Endothelial cell of hepatic sinusoid (primary cell): Measurements from ENCODE around the gene ZNF283.
"Not testable (repeated sequence)": the region's sequence is repeated elsewhere in the genome, so short reads cannot be mapped to it uniquely, and the experiment has no call there.

Experiments
- in situ Hi-C: cut with HindIII; loops from 2 replicates; pipeline ENCODE4 v1.10.0; 2017; ENCODE audit warnings: low sequenced_read_pairs

The ZNF283 gene

GRCh38 chr19:43798546-43799409, 28.3 kb upstream of the ZNF283 start:
- in situ Hi-C loops: no loop called here

DNA sequence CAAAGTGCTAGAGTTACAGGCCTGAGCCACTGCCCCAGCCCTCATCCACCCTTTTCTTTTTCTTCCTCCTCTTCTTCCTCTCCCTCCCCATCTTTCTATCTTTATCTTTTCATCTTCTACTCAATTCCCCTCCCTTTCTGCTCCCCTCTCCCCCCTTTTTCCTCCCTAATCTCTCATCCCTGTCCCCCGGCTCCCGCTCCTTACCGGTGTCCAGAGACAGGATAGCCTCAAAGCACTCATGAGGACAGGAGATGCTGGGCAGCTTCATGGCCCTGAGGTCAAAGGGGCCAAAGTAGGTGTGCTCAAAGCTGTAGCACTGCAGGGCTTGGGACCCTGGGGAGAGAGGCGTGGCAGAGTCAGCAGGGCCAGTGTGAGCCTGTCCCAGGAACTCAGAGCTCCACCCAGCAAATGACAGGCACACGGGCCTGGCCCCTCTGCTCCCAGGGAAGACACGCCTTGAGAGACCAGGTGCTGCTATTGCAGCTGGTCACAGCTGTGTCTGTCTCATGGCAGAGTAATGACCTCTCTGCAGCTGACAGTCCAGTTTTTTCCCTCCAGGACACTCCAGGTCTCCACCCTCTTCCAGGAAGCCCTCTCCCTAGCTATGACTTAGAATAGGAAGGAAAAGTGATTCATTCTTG, 27.5 kb upstream of the ZNF283 start:
- in situ Hi-C loops: no loop called here

DNA sequence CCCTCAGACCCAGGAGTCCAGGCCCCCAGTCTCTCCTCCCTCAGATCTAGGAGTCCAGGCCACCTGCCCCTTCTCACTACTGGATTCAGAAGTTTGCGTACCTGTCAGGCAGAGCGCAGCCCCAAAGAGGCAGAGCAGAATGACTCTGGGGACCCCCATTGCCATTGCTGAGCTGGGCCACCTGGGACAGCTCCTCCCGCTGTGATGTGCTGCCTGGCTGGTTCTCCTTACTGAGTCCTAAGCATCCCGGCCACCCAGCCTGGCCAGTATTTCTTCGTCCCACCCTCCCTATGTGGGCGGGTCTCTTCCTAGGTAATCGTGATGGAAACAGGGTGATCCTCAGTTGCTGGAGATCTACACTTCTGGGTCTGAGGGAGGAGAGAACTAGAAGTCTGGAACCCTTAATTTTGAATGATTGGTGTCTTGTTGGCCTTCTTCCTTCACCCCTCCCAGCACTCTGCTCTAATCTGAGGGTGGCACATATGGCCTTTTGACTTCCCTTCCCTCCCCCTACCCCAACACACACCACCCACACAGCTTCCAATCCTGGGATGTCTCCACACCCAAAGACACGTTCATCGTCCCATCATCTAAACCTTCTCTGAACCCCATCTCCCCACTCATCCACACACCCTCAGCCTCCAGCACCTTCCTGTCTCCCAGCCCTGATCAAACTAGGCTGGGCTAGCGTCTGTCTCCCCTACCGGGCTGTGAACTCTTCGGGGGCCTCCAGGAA, 24.7 kb upstream of the ZNF283 start, which contains the start of gene LYPD5:
Gene LYPD5, minus strand, starts transcription at position 232 of the 736 bp plus-strand sequence. Its CDS starts 67 bp downstream, at position 165.
- in situ Hi-C loops: no loop called here

DNA sequence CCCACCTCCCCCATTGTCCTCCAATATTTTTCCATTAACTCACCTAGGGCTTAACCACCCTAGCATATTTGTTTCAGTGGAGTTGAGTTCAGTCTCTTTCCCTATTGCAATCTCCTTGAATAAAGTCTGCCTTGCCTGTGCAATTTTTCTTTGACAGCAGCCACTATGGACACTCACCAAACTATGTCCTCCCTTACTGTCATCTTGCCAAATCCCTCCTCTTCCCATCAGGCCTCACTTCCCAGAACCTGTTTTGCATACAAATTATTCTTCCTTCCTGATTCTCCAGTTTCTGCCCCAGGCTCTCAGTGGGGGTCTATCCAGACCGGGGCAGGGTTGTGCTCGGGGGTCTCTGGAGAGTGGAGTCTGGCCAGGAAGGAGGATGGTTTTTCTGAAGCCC, 22.7 kb upstream of the ZNF283 start:
- in situ Hi-C loops: no loop called here

- in situ Hi-C loops: not testable (repeated sequence)
Observed at GRCh38 chr19:43806401-43806800, 20.7 kb upstream of the ZNF283 start.

DNA sequence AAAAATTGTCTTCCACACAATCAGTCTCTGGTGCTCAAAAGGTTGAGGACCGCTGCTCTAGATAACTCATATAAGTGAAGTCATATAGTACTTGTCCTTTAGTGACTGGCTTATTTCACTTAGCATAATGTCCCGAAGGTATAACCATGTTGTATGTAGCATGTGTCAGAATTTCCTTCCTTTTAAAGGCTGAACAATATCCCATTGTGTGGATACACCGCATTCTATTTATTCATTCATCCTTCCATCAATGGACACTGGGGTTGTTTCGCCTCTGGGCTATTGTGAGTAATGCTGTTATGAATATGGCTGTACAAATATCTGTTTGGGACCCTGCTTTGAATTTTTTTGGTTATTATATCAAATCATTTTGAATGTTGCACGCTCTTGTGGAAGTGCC, 20.3 kb upstream of the ZNF283 start:
- in situ Hi-C loops: no loop called here

DNA sequence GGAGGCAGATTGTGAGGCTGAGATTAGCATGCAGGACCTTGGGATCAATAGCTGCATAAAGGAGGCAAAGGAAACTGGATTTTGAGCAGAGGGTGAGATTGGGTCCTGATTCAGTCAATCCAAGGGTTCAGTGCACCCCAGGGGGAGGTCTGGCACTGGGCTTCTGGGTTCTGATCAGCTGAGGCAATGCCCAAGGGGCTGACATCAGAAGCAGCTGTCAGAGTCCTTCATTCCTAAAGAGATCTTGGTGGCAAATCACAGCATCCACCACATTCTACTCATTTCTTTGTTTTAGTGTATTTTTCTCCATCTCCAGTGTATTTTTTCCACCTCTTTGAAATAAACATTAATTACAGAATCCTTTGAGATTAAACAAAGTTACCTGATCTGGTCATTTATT, 19.5 kb upstream of the ZNF283 start:
- in situ Hi-C loops: no loop called here

GRCh38 chr19:43809762-43810696, 17.1 kb upstream of the ZNF283 start:
- in situ Hi-C loops: no loop called here

DNA sequence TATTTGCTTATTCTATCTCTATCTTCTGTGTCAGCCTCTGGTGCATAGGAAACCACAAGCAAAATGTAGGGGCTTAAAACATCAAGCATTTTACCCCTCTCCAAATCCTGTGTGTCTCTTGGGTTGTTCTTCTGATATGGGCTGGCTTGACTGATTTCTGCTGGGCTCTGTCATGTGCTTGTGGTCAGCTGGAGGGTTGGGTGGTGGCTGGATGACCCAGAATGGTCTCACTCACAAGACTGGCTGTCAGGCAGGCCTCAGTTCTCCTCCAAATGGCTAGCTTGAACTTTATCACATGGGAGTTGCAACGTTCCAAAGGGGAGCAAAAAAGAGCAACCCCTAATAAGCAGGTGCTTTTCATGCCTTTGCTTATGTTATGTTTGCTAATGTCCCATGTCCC, 15.3 kb upstream of the ZNF283 start:
- in situ Hi-C loops: no loop called here

DNA sequence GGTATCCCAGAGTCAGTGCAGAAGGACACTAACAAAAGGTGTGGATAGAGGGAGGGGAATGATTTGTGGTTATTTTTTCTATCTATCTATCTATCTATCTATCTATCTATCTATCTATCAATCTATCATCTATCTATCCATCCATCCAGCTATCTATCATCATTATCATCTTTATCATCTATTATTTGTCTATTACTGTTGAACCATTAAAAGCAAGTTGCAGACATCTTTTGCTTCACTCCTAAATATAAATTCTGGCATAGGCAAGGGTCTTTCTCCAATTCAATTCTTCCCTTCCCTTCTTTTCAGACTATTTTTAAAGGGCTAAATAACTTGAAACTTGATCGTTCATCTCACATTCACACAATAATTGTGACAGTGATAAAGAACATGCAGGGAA, 14.9 kb upstream of the ZNF283 start:
- in situ Hi-C loops: no loop called here

- in situ Hi-C loops: no loop called here
Observed at GRCh38 chr19:43812688-43813087, 14.4 kb upstream of the ZNF283 start.

DNA sequence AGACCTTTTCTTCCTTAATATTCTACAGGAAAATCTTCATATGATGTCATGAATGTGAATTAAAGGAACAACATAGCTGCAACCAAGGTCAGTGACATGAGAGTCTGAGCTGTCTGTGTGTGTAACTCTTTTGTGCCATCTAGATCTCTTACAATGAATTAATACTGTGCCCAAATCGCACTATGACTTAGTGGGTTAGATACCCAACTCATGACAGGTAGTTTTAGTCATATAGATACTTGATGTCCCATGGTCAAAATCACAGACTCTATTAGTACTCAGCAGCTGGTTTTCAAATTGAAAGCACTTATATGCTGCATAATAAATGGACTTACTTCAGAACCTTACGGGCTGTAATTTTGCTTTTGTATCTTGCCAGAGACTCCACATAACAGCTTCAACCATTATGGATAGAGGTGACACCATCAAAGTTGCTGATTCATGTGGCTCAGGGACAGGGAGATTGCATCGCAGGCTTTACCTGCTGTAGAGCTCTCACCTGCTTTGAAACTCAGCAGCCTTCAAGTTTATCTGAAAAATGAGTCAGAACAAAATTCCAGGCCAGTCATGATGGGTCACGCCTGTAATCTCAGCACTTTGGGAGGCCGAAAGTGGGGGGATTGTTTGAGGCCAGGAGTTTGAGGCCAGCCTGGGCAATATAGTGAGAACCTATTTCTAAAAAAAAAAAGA, 12.3 kb upstream of the ZNF283 start:
- in situ Hi-C loops: no loop called here

GRCh38 chr19:43817454-43817853, 9.7 kb upstream of the ZNF283 start:
- in situ Hi-C loops: not testable (repeated sequence)

DNA sequence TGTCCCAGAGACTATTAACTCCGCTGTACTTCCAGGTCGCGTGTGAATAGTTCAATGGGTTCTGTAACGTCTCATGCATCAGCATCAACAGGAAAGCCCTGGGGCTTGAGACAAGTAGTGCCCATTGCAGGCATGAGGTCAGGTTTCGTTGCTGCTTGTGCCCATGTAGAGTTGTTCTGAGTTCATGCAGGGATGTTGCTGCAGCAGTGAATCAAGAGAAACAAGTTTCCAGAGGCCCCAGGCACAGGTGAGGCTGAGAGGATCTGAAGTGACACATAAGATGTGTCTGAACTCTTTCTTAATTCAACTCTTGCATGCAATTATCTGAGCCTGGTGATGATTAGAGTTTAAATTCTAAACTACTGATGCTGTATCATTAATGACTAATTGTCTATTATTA, 8.6 kb upstream of the ZNF283 start:
- in situ Hi-C loops: no loop called here

DNA sequence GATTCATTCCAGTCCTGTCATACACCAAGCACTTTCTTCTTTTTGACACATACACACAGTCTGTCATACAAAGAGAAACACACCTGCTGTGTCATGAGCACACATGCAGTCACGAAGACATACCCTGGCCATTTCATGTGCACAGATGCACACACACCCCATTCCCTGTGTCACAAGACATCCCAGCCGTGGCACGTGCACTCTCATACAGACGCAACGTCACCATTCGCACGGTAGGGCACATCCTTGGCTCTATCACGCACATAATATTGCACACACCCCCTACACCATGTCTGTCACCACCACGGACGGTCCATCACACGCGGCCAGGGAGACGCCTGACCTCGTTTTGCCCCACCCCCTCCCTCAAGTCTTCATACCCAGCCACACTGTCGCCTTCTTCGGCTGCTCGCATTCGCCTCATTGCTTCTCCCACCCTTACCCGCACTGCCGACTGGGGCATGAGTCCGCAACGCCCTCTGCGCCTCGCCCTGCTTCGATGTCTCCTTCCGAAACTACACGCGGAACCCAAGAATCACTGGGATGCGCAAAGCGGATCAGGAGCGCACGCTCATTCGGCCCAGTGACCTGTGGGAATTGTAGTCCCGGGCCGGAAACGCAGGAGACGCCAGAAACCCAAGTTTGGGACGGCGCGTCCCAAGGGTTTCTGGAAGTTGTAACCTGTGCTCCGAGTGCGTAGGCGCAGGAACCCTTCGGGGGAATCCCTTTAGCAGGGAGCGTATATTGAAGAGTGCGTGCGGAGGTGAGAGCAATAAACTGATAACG, 6.8 kb upstream of the ZNF283 start:
- in situ Hi-C loops: no loop called here

DNA sequence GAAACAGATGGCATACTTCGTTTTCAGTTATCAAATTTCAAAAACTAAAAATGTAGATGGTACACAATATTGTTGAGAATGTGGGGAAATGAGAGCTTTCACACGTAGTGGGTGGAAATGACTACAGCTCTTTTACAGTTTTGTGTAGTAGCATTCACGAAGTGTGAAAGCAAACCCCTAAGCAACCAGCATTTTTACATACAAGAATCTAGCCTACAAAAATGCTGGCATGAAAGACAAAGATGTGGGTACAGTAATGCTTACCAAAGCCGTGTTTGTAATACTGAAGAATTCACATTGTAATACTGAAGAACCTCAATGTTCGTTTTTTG, 6.3 kb upstream of the ZNF283 start:
- in situ Hi-C loops: no loop called here

DNA sequence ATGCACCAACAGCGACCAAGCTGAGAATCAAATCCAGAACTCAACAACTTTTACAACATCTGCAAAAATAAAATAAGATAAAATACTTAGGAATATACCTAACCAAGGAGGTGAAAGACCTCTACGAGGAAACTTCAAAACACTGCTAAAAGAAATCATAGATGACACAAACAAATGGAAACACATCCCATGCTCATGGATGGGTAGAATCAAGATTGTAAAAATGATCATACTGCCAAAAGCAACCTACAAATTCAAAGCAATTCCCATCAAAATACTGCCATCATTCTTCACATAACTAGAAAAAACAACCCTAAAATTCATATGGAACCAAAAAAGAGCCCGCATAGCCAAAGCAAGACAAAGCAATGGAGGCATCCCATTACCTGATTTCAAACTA, 3.3 kb upstream of the ZNF283 start:
- in situ Hi-C loops: not testable (repeated sequence)

- in situ Hi-C loops: not testable (repeated sequence)
Observed at GRCh38 chr19:43824572-43824971, 2.5 kb upstream of the ZNF283 start.

DNA sequence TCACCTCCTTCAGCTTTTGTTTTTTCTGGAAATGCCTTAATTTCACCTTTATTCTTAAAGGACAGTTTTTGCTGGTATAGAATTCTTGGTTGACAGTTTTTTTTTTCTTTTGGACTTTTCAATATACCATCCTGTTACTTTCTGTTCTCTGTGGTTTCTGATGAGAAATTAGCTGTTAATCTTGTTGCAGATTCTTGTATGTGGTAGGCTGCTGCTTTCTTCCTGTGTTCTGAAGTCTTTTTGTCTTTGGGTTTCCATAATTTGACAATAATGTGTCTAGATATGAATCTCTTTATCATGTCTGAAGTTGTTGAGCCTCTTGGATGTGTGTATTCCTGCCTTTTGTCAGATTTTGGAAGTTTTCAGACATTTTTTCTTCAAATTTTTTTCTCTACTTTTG, 12.0 kb downstream of the ZNF283 start:
- in situ Hi-C loops: loop anchor here (5.0 kb wide), 1 partner anchor 97 kb away; no protein-coding TSS in a partner anchor
